Activated CD4-positive, alpha-beta T cell treated with anti-CD3 and anti-CD28 coated beads for 36 hours (primary cell): Measurements from ENCODE around the gene ANXA10. TPM values are rescaled to one million over a fixed set of nuclear protein-coding genes. Genes with fewer than 3 reads are reported as not detected.

Experiments used
- ATAC-seq: fragments of 200-7000 bp; cut with Tn5 transposase; one replicate; pipeline ENCODE4 v1.10.0; 2021; ENCODE audit warnings: mild to moderate bottlenecking, moderate library complexity
- CTCF ChIA-PET: fragments of 350-600 bp; sonication (Branson Sonifier 250); formaldehyde crosslinking; loops from one replicate; lab custom pipeline; 2021; ENCODE audit warnings: antibody characterized with exemption; lab: Charles Lee
- POLR2A ChIA-PET: fragments of 350-600 bp; sonication (Branson Sonifier 250); formaldehyde crosslinking; loops from one replicate; lab custom pipeline; 2021; ENCODE audit warnings: antibody characterized with exemption, inconsistent platforms; lab: Charles Lee
- DNase-seq: peaks from one replicate; pipeline ENCODE4 v3.0.0-alpha.2; 2020
- H3K27ac Mint-ChIP-seq: one replicate; pipeline ENCODE4 v1.8.0; 2021; ENCODE audit warnings: mixed read lengths
- H3K27me3 Mint-ChIP-seq: one replicate; pipeline ENCODE4 v1.8.0; 2021; ENCODE audit warnings: mixed read lengths
- H3K36me3 Mint-ChIP-seq: one replicate; pipeline ENCODE4 v1.8.0; 2021; ENCODE audit warnings: low read depth, mixed read lengths
- H3K4me1 Mint-ChIP-seq: one replicate; pipeline ENCODE4 v1.8.0; 2021; ENCODE audit warnings: mixed read lengths
- H3K4me3 Mint-ChIP-seq: one replicate; pipeline ENCODE4 v1.8.0; 2021; ENCODE audit warnings: mild to moderate bottlenecking, moderate library complexity, mixed read lengths
- H3K9me3 Mint-ChIP-seq: one replicate; pipeline ENCODE4 v1.8.0; 2021; ENCODE audit warnings: low read depth, mixed read lengths
- intact Hi-C, 2 experiments: fragments of 100-400 bp; cut with DNase I in 1 of 2; cut with micrococcal nuclease in 1 of 2; formaldehyde crosslinking; loops; one replicate each; pipeline versions ENCODE4 v1.14.2 to v1.15.1; 2022 to 2024; cut with DNase I, micrococcal nuclease
- total RNA-seq, 2 experiments: library from RNA; stranded (reverse); gene quantifications; one replicate each; pipeline ENCODE4 v1.2.3, GENCODE V29; 2021

The ANXA10 gene
- total RNA-seq, 2 experiments from 2014 or later: not detected

DNA sequence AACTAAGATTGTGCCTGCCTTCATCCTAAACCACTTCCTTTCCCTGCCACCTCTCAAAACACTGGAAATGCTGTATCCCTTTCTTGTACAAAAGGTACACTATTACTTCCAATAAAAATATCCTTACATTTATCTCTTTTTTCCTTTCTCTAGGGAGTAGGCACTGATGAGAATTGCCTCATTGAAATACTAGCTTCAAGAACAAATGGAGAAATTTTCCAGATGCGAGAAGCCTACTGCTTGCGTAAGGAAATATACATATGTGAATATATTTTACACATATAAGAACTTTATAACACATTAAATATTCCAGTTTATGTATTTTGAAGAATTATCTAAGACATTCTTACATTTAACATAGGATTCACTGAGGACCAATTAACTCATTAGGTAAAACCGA is 71.7 kb downstream of the ANXA10 start:
- Mint-ChIP-seq H3K27me3 (peaks cover 4% of the 10 kb centered on the region), H3K9me3 (peaks cover 3% of the 10 kb centered on the region), H3K4me3 (no peak overlapping the region), H3K27ac (no peak overlapping the region), H3K36me3 (no peaks in the 10 kb centered on the region), H3K4me1 (peaks cover 3% of the 10 kb centered on the region)
- ChIA-PET POLR2A (no interaction called here), CTCF (no interaction called here)
- ATAC-seq (no peak), DNase-seq (no peak)
- intact Hi-C loops: no loop called here

DNA sequence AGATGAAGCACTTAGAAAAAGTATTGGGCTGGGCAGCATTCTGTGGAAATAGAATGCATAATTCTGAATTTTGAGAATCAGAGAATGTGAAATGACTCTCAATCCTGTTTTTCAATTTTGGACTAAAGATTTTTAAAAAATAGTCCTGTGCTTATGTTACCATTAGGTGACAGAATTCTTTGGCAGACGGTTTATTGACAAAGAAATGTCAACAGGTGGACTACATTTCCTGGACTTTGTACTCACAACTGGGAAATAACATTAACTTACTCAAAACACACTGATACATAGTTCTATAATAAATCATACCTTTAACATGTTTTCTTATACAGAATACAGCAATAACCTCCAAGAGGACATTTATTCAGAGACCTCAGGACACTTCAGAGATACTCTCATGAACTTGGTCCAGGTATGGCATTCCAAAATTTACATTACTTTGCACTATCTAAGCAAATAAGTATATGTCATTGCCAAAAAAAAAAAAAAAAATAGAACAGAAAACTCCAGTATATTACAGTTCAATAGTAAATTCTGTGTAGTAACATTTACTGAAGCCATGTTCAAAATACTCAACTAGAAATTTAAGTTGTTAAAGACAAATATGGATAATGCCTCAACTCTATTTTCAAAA is 72.7 kb downstream of the ANXA10 start:
- intact Hi-C loops: no loop called here
- POLR2A ChIA-PET: no interaction called here
- CTCF ChIA-PET: no interaction called here

DNA sequence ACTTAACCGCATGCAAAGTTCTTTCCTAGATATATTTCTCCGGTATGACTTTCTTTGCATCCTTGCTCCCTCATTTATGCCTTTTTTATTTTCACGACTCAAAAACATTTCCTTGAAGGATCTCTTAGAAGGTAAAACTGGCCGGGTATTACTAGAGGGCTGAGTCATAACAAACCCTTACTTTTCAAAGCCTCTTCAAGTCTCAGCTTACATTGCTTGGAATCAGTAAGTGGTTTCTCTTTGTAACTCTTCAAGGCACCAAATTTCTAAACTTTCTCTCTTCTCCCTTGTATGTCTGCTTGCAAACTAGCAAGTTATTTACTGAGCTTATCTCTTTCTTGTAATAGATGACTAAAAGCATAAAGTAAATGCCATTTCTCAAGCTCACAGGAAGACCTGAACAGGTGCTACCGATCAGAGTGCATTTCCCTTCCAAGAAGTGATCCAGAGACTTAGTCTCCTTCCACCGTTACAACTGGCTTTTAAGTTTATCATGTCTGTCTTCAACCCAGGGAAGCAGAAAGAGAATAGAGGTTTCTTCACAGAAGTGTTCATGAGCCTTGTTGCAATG is 75.5 kb downstream of the ANXA10 start:
- Mint-ChIP-seq H3K27ac (no peak overlapping the region), H3K4me1 (peaks cover 3% of the 10 kb centered on the region), H3K9me3 (no peaks in the 10 kb centered on the region), H3K36me3 (no peaks in the 10 kb centered on the region), H3K4me3 (no peak overlapping the region), H3K27me3 (no peaks in the 10 kb centered on the region)
- peak; percentile 75 for ATAC-seq
- CTCF ChIA-PET: interaction anchor here (1.1 kb wide), 1 partner anchor 14 kb away, joined by 4 read pairs; no protein-coding TSS in a partner anchor
- intact Hi-C loops: no loop called here
- DNase-seq: no peak
- POLR2A ChIA-PET: no interaction called here

More for the DNA sequence above, 72.7 kb downstream of the ANXA10 start:
- Mint-ChIP-seq H3K36me3 (no peaks in the 10 kb centered on the region), H3K9me3 (peaks cover 2% of the 10 kb centered on the region), H3K27me3 (peaks cover 3% of the 10 kb centered on the region), H3K4me3 (no peak overlapping the region), H3K27ac (no peak overlapping the region), H3K4me1 (peaks cover 3% of the 10 kb centered on the region)
- DNase-seq (no peak), ATAC-seq (no peak)

DNA sequence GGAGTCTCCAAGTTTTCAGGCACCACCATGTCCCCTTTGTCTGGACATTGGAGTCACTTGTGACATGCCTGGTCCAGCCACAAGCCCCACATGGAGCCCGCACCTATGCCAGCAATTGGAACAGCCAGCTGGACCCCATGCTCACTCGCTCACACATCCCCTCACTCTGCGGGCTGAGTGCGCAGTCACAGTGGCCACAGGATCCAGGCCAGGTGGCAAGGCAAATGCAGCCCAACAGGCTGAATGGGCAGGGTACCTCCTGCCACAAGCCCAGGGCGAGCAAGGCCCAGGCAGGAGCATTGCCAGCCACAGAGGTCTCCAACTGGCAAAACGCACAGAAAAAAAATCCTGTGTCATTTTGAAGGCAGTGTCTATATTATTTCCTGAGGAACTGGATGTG is 82.0 kb downstream of the ANXA10 start:
- CTCF ChIA-PET: no interaction called here
- Mint-ChIP-seq H3K9me3 (no peaks in the 10 kb centered on the region), H3K36me3 (no peaks in the 10 kb centered on the region), H3K27ac (no peak overlapping the region), H3K4me3 (no peak overlapping the region), H3K27me3 (no peaks in the 10 kb centered on the region), H3K4me1 (no peaks in the 10 kb centered on the region)
- no peak for DNase-seq
- intact Hi-C loops: no loop called here
- no peak for ATAC-seq
- POLR2A ChIA-PET: no interaction called here

DNA sequence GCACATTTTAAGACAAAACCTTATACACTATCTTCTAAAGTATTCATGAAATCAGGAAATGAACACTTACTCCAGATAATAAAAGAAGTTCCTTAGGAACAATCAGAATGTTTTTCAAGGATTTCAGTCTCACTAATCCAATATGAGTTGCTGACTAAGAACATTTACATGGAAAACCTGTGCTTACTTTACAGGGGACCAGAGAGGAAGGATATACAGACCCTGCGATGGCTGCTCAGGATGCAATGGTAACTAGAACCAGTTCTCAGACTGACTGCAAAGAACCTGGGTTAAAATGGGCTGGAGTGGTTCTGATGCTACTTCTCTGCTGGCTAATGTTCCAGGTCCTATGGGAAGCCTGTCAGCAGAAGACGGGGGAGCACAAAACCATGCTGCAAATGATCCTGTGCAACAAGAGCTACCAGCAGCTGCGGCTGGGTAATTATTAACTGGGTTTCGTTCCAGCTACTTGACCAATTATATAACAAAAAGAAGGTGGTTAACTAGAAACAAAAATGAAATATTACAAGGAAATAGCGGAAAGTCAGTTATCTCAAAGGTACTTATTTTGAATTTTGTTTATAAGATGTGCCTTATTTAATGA is 85.3 kb downstream of the ANXA10 start:
- Mint-ChIP-seq H3K36me3 (no peaks in the 10 kb centered on the region), H3K4me1 (no peaks in the 10 kb centered on the region), H3K4me3 (no peak overlapping the region), H3K27ac (no peak overlapping the region), H3K9me3 (no peaks in the 10 kb centered on the region), H3K27me3 (no peaks in the 10 kb centered on the region)
- POLR2A ChIA-PET: no interaction called here
- intact Hi-C loops: no loop called here
- no peak for ATAC-seq
- DNase-seq: no peak
- CTCF ChIA-PET: no interaction called here

DNA sequence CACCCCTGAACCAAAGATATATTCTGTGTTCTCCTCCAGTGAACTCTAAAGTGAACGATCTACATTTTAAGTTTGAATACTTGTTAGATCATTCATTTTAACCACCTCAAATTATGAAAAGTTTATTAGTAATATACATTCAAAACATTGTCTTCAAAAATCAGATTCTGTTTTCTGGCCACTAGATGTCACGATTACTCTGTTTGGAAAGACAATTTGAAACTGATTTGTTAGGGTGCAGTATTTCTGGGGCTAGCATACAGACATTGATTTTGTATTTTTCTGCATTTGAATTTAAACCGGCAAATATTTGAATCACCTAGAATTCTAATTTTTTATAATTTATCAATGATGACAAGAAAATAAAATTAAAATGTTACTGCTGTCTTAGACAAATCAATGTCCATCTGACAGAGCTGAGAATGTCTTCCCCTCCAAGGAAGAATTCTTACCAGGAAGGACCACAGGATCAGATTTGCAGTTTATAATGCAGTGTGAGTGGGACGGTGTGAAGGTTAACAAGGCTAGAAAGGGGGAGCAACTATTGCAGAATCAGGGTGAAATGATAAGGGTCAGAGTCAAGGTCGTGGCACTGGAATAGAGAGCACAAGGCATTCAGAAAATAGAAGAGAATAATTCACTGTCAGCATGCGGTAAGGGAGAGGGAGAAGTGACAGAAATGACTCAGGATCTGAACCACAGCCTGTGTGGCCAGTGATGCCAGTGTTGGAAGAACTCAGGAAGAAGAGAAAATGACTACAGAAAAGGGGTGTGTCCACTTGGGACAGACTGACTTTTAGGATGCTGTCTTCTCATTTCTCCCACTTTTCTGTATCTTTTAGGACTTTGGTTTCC is 91.6 kb downstream of the ANXA10 start:
- Mint-ChIP-seq H3K36me3 (no peaks in the 10 kb centered on the region), H3K27ac (no peak overlapping the region), H3K4me3 (no peak overlapping the region), H3K9me3 (no peaks in the 10 kb centered on the region), H3K4me1 (peaks cover 4% of the 10 kb centered on the region), H3K27me3 (no peaks in the 10 kb centered on the region)
- intact Hi-C loops: loop anchor here (1.0 to 10.0 kb wide), 7 partner anchors 329 to 1381 kb away; no protein-coding TSS in a partner anchor
- no peak for ATAC-seq
- no peak for DNase-seq
- POLR2A ChIA-PET: no interaction called here
- CTCF ChIA-PET: interaction anchor here (1.4 kb wide), 1 partner anchor 11 kb away, joined by 3 read pairs; no protein-coding TSS in a partner anchor

DNA sequence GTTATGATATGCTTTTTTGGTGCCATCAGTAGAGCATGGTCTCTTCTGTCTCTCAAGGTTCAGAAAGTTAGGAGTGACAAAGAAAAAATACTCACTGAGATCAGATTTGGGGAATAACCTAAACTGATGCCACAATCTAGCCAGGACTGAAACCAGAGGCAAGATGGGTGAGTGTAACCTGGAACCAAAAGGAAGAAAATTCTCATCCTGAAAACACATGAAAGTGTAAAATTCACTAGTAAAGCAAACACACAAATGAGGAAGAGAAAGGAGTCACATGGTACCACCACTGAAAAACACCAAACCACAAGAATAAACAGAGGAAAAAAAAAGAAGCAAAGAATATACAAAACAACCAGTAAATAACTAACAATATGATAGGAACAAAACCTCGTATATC is 96.4 kb downstream of the ANXA10 start:
- no peak for DNase-seq
- CTCF ChIA-PET: no interaction called here
- Mint-ChIP-seq H3K27ac (no peak overlapping the region), H3K4me3 (no peak overlapping the region), H3K36me3 (no peaks in the 10 kb centered on the region), H3K4me1 (peaks cover 4% of the 10 kb centered on the region), H3K9me3 (no peaks in the 10 kb centered on the region), H3K27me3 (no peaks in the 10 kb centered on the region)
- ATAC-seq: no peak
- intact Hi-C loops: loop anchor here in 1 of 2 experiments (10.0 kb wide), 1 partner anchor 1376 kb away; no protein-coding TSS in a partner anchor
- POLR2A ChIA-PET: no interaction called here

DNA sequence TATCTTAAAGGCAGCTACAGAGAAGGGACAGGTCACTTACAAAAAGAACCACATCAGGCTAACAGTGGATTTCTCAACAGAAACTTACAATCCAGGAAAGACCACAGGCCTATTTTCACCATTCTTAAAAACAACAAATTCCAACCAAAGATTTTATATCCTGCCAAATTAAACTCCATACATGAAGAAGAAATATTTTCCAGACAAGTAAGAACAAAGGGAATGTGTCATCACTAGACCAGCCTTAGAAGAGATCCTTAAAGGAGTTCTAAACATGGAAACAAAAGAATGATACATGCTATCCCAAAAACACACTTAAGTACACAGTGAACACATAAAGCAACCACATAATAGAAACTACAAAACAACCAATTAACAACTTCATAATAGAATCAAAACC is 105.6 kb downstream of the ANXA10 start:
- H3K4me1 Mint-ChIP-seq: no peaks in the 10 kb centered on the region
- no peak for DNase-seq
- no peak for ATAC-seq
- ChIA-PET CTCF (no interaction called here), POLR2A (no interaction called here)
- no peak overlapping the region for H3K27ac Mint-ChIP-seq
- peaks cover 9% of the 10 kb centered on the region for H3K36me3 Mint-ChIP-seq
- no peak overlapping the region for H3K4me3 Mint-ChIP-seq
- no peaks in the 10 kb centered on the region for H3K27me3 Mint-ChIP-seq
- H3K9me3 Mint-ChIP-seq: peaks cover 9% of the 10 kb centered on the region
- intact Hi-C loops: no loop called here

DNA sequence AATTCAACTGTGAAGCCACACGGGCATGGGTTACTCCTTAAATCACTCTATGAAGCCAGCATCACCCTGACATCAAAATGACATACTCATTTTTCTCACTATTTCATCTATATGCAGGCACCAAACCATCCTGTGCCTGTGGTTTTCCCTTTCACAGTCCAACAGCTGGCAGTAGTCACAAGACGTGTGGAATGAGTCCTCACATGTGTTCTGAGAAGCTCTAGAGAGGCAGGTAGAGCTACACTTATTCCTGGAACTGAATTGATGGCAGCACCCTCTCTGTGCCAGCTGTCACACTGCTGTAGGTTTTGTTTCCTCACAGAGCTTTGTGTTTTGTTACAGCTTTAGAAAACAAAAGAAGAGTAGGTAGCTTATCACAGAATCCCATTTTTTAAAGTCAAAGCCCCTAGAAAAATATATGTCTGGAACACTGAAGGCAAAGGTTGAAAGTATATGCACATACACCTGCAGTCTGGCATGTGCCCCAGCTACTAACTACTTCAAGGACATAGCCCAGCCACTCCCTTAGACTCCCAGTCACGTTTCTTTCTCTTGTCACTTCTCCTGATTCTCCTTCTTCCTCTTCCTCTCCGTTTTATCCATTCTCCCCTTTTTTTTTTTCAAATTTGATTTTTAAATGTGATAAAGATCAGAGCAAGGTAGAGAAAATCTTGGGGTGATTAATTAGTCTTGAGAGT is 107.1 kb downstream of the ANXA10 start:
- no peak overlapping the region for H3K27ac Mint-ChIP-seq
- DNase-seq (peak; percentile 17), ATAC-seq (peak; percentile 58)

DNA sequence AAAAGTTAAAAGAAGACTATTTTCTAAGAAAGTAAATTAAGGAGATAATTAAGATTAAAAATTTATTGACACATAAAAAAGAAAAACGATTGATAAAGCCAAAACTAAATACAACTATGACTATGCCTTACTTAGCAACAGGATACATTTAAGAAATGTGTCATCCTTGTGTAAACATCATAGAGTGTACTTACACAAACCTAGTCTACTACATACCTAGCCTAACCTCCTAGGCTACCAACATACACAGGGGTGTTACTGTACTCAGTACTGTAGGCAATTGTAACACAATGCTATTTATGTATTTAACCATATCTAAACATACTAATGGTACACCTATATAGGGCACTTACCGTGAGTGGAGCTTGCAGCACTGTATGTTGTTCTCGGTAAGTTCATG is 108.3 kb downstream of the ANXA10 start:
- Mint-ChIP-seq H3K36me3 (peaks cover 17% of the 10 kb centered on the region), H3K9me3 (peaks cover 22% of the 10 kb centered on the region), H3K27ac (no peak overlapping the region), H3K27me3 (no peaks in the 10 kb centered on the region), H3K4me3 (no peak overlapping the region), H3K4me1 (no peaks in the 10 kb centered on the region)
- DNase-seq (no peak), ATAC-seq (no peak)
- ChIA-PET CTCF (interaction anchor here (0.6 kb wide), 1 partner anchor 718 kb away, joined by 3 read pairs; no protein-coding TSS in a partner anchor), POLR2A (no interaction called here)
- intact Hi-C loops: no loop called here

More for the DNA sequence above, 107.1 kb downstream of the ANXA10 start:
- no peak overlapping the region for H3K4me3 Mint-ChIP-seq
- H3K27me3 Mint-ChIP-seq: no peaks in the 10 kb centered on the region
- peaks cover 15% of the 10 kb centered on the region for H3K36me3 Mint-ChIP-seq
- peaks cover 14% of the 10 kb centered on the region for H3K9me3 Mint-ChIP-seq
- ChIA-PET POLR2A (no interaction called here), CTCF (no interaction called here)
- intact Hi-C loops: no loop called here
- H3K4me1 Mint-ChIP-seq: no peaks in the 10 kb centered on the region
